AML-193 (cell line): ENCODE data around the gene CD8B.
"Not testable (repeated sequence)": the region's sequence is repeated elsewhere in the genome, so short reads cannot be mapped to it uniquely, and the experiment has no call there.

Source experiments
- DNase-seq, 2 experiments: peaks; one replicate each; lab custom pipeline; 2025; lab: John Stamatoyannopoulos, UW

Gene CD8B

GRCh38 chr2:86861628-86862379 lies at the start of gene CD8B:
CD8B (minus strand) TSS chr2:86861886; CDS start chr2:86861865, 21 bp downstream.
- DNase-seq: not testable (repeated sequence)

DNA sequence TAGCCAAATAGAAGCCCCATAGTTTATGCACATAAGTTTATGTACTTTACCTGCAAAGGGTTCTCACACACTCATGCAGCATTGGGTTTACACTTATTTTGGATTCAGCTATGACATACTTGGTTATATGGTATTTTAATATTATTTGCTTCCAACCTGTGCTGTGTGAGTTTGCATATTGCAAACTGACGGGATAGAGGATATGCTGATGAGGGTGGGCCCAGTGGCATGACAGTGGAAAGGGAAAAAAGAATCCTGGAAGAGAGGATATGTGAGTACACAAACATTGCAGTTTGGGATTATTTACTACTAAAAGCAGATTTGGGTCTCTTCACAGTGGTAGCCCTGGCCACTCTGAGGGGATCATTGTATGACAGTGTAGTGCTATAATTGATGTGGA lies 44.2 kb upstream of the CD8B start:
- DNase-seq: not testable (repeated sequence)

DNA sequence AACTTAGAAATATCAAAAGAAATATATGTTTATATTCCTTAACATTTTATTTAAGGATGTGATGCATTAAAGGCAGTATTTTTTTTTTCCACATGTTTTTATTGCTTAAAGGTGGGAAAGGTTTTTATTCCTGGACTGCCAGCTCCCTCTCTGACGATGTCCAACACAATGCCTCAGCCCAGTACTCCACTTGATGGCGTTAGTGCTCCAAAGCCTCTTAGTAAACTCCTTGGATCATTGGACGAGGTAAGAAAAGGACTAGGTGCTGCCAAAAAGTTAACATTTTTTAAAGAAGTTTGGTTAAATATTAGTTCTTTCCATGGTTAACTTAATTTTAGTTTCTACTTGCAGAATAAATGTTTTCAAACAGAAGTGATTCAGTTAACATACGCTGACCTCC lies 39.0 kb upstream of the CD8B start:
- not testable (repeated sequence) for DNase-seq

- DNase-seq: not testable (repeated sequence)
Observed at GRCh38 chr2:86886026-86886425, 24.3 kb upstream of the CD8B start.

- not testable (repeated sequence) for DNase-seq
Observed at GRCh38 chr2:86882865-86883264, 21.2 kb upstream of the CD8B start.

DNA sequence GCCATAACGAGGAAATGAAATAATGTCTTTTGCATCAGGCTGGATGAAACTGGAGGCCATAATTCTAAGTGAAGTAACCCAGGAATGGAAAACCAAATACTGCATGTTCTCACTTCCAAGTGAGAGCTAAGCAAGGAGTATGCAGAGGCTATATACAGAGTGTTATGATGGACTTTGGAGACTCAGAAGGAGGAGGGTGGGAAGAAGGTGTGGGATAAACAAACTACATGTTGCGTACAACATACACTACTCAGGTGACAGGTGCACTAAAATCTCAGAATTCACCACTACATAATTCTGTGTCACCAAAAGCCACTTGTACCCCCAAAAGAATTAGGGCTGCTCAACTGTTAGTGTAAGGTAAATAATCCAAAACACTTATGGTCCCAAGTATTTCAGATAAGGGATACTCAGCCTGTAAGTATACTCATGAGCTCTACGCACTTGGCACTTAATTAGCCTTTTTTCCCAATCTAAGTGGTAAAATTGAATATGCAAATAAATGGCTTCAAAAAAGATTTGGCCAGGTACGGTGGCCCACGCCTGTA lies 20.5 kb upstream of the CD8B start:
- DNase-seq: not testable (repeated sequence)

GRCh38 chr2:86878986-86879385 lies 17.3 kb upstream of the CD8B start:
- not testable (repeated sequence) for DNase-seq

DNA sequence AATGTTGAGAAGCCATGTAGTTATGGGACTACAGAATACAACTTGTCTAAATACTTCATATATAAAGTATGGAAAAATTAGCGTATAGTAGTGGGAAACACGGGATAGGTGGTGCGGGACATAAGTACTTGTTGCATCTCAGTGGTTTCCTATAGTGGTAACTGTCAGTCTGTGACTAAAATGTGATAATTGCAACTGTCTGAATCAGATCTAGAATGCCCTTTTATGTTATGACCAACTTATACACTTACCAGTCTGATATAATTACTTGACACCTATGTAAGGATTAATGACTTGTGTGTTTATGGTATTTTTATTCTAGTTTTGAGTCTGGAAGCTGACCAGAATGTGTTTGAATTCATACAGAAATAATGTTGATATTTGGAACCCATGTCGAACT lies 9.3 kb upstream of the CD8B start:
- DNase-seq: not testable (repeated sequence)

DNA sequence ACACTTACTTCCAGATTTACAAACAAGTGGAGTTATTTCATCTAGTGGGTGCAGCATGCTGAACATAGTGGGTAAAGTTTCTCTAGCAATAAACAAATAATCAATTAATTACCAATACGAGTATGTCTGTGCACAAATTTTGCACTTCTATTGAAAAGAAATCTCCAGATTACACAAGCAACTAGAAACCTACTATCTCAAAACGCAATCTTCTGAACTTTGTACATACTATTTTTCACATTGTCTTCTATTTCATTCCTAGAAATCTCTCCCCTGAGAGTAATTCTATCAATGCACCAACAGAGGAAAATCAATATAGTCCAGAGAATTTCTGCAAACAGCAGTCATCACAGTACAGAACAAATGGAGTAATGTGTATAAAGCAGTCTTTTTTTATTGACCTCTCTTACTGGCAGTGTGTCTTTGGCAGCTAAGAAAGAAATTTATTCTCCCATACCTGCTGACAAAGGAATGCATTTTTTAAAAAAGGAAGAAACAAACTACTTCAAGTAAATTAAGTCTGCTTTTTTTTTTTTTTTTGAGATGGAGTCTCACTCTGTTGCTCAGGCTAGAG lies 7.3 kb upstream of the CD8B start:
- not testable (repeated sequence) for DNase-seq

DNA sequence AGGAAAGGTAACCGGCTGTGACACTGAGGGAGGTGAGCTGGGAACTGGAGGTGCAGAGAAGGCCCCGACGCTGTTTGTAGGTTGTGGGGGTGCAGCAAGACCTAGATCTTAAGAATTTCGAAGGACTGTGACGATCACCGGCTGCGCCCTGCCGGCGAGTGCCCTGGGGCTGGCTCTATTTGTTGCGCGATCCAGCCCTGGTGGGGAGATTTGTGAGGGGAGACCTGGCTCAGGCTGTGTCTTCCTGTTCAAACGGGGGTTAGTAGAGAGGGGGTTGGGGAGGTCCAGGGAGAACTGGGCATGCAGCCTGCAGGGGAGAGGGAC lies 656 bp upstream of the CD8B start:
- DNase-seq: not testable (repeated sequence)

DNA sequence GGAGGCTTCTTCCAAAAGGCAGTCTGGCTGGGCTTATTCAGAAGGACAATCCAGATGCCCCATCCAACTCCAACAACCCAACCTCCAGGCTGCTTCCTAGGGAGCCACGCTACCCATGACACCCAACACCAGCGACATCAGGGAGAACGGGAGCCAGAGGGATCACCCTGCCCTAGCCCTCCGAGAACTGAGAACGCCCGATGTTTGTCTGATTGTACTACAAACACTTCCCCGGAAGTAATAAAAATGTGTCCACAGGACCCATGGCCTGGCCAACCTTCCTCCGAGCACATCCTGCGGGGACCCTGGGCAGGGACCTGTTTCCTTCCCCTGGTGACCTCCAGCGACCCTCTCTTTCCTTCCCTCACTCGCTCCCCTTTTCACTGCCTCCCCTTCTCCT lies 511 bp downstream of the CD8B start:
- DNase-seq: not testable (repeated sequence)

DNA sequence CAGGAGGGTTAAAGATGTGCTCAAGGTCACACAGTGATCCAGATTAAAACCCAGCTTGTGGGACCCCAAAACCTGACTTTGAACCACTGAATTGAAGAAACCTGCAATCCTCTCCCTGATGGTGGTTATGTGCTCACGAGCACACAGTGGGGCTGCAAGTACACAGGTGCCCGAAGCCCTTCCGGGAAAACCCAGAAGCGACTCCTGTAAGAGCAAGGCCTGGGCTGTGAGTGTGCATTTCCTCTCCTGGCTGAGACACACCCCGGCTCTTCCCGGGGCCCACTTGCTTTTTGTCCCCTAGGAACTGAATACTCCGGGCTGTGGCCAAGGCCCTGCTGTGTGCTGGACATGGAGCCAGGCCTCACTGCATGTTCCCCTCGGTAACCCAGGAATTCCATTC lies 1.1 kb downstream of the CD8B start:
- not testable (repeated sequence) for DNase-seq

DNA sequence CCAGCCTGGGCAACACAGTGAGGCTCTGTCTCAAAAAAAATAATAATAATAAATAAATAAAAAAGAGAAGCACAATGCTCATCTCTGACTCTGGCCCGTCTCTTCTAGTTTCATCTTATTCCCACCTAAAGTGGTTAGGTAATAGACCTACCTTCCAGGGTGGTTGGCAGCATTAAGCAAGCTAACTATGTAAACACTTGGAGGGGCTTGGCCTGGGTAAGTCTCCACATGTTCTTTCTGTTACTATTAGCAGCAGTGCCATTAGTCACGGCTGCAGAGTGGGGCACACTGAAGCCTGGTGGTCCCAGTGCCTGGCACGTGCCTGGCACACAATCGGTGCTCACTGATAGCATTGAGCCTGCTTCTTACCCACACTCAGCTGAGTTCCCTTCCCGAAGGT lies 4.0 kb downstream of the CD8B start:
- not testable (repeated sequence) for DNase-seq

DNA sequence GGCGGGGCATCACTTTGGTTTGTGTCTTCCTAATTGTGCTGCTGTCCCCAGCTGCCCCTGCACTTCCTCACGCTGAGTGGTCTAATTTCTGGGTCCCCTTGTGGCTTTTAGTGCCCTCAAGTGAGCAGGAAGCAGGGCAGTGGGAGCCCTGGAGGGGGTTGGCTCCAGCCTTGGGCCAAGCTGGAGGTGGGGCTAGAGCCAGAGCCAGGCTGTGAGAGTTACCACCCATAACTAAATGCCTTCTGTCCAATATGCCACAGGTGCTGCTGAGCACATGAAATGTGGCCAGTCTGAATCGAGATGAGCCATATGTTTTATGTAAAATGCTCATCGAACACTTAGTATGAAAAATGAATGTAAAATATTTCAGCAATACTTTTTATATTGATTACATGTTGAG lies 5.2 kb downstream of the CD8B start:
- not testable (repeated sequence) for DNase-seq

DNA sequence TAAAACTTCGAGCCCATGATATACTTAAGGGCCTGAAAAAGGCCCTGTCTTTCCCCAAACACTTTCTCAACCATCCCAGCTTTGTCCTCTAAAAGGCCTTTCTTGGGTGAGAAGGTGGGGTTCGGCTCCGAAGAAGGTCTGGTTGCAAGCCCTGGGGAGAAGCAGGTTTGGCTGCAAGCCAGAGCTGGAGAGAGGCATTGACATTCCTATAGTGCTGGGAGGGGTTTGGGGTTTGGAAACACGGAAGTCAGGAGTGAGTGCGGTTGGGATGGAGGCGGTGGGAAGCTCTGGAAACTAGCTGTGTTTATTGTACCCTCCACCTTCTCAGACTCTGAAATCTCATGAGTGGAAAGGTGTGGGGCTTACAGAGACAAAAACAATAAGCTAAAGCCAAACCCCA lies 5.7 kb downstream of the CD8B start:
- not testable (repeated sequence) for DNase-seq

DNA sequence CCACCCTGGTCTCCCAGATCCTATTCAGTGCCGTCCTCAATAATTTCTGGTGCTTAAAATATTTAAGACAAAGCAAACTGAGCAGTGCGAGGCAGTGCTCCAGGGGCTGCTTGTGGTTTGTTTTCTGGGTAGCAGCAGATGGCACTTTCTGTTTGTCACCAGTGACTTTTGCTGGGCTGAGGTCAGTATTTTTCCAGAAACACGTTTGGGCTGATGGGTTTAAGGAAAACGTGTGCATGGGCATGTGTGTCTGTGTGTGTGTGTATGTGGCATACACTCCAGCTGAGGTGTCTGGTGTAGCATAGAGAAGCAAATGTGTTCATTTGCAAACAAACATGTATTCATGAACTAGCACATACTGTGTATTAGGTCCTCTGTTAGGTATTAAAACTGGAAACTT lies 10.1 kb downstream of the CD8B start:
- not testable (repeated sequence) for DNase-seq

DNA sequence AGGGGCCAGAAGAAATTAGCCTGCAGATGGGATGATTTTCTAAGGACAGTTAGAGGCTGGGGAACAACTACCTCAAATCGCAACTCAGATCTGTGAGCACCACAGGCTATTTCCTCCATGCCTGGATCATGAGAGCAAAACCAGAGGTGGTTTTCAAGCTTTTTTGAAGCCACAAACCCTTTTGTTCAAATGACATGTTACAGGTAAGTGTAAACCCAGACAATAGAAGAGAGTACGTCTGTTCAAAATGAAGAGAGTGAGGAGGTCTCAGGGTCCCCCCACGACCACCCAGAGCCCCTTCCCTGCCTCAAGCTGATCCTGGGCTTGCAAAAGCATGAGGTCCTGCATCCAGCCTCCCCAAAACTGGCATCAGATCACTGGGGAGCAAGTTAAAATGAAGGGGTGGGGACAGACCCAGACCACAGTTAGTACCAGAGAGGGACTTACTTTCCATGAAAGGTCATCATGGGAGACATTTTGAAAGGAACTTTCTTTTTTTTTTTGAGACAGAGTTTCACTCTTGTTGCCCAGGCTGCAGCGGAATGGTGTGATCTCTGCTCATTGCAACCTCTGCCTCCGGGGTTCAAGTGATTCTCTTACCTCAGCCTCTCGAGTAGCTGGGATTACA lies 19.0 kb downstream of the CD8B start:
- not testable (repeated sequence) for DNase-seq

DNA sequence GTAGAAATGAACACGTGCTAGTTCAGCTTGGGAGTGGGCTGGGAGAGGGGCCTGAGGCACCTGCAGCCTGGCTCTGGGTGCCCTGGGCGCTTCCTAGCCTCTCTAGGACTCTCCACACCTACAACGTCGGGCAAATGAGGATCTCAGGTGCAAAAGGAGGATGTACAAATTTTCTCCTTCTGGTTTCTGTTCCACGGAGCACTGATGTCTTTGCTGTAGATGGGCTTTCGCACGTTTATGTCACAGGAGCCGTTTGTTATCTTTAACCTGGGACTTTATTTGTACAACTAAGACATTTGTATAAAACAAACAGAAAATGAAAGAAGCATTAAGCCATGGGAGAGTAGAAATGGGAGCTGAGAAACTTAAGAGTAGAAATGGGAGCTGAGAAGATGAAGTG lies 20.4 kb downstream of the CD8B start:
- DNase-seq: not testable (repeated sequence)

DNA sequence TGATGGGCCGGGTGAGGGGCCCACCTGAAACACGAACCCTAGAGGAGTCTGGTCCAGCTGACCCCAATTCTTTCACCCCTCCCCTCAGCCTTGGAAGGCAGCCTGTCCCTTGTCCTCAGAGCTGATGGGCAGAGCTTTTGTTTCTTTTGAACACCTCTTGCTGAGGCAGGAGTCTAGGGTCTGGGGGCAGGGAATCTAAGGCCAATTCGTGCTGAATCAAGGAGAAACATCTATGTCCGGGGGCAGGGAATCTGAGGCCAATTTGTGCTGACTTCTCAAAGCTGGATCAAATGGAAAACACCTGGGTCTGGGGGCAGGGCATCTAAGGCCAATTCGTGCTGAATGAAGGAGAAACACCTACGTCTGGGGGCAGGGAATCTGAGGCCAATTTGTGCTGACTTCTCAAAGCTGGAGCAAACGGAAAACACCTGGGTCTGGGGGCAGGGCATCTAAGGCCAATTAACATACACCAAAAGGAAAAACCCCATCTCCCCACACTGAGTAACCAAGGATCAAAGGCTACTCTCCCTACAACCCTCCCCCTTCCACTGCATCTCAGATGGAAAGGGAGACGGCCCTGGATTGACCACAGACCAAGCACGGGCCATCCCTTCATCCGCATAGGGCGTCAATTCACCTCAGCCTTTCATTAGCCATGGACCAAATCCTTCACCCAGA lies 21.7 kb downstream of the CD8B start:
- not testable (repeated sequence) for DNase-seq

GRCh38 chr2:86839455-86839854 lies 22.2 kb downstream of the CD8B start:
- not testable (repeated sequence) for DNase-seq

GRCh38 chr2:86837714-86838113 lies 24.0 kb downstream of the CD8B start:
- DNase-seq: not testable (repeated sequence)
